GM18520 (cell line): ENCODE data around the gene SYTL3.

Experiments
- ATAC-seq: cut with Tn5 transposase; IDR thresholded peaks from one replicate; pipeline ENCODE4 v1.9.1; 2021; ENCODE audit not compliant: unreplicated experiment

Gene SYTL3

DNA sequence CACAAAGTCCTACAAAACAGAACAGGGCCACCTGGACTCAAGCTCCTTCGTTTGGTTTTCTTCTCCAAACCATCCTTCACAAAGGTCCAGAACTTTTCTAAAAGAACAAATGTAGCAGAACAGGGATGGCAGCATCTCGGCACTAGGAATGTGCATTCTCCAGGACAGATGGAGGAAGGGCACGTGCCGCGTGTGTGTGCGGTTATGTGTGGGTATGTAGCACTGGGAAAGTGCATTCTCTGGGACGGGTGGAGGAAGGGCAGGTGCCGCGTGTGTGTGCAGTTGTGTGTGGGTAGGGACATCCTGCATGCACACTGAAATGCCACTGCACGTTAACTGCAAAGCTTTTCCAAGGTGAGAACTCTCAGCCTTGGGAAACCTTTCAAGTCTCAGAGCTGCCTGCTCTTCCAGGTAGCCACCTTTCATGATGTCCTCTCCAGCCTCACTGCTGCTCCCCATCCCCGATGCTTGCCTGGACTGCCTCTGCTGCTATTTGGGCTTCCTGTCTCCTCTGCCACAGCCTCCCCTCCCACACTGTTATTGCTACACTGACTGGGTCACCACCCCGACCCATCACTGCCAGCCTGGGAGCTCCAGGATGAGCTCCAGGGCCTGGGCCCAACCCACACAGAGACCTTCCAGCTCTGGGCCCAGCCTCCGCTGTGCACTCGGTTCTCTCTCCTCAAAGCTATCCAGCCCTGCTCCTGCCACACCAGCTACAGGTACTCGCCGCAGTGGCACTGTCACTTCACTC lies 121.7 kb downstream of the SYTL3 start:
- no peak for ATAC-seq

- no peak for ATAC-seq
These were observed 122.3 kb downstream of the SYTL3 start for GRCh38 chr6:158772172-158772571.

GRCh38 chr6:158772851-158773371 lies 123.1 kb downstream of the SYTL3 start:
- ATAC-seq: no peak

DNA sequence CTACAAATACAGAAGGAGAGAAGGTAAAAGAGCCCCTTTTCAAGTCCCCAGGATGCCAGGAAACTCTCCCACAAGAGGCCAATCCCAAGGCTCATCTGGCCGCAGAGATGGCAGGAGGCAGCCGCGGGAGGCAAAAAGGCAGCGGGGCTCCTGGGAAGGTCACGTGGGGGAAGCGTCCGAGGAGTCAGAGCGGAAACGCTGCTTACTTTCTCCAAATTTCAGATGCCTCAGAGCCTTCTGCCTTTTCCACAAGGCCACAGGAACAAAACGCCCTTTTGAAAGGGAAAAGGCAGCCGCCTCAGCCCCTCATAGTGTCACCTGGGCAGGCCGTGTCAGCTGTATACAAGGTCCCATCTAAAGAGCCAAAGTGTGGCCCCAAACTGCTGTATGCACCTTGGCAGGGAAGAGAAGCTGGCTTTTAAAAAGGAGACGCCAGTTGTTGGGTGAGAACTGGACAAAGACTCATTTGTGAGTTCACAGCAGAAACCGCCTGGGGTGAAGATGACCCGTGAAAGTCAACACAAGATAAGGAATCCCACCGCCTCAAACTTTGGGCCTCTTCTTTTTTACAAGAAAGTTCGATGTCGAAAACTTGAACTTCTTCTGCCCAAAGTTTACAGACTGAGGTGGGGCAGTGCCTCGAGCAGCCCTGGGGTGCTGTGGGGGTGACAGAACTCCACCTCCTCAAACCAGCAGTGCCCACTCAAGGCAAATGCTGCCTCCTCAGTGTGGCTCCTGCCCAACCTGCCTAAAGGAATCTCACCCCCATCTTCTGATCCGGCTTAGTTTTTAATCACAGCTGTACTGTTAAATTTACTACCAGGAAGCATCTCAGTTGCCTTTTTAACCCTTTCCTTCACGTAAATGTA lies 124.0 kb downstream of the SYTL3 start:
- no peak for ATAC-seq

GRCh38 chr6:158774717-158775449 lies 125.0 kb downstream of the SYTL3 start:
- ATAC-seq: no peak

DNA sequence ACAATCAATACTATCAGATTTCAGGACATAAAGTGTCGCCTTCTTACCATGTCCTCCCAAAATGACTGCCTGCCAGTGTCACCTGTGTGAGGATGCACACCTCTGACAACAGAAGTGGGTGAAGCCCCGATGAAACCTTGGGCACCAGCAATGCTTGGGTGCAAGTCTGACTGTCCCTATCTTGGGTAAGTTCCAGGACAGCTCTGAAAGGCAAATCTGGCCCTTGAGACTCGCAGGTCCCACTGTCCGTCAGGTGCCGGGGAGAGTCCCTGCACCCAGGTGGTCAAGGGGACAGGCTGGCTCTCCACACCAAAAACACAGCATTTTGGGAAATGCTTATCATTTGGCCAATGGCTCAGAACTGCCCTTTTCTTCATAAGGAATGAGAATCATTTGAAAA lies 126.0 kb downstream of the SYTL3 start:
- ATAC-seq: no peak

- no peak for ATAC-seq
These were observed 126.9 kb downstream of the SYTL3 start for GRCh38 chr6:158776737-158777136.

GRCh38 chr6:158777510-158777909 lies 127.7 kb downstream of the SYTL3 start:
- ATAC-seq: no peak

- ATAC-seq: no peak
These were observed 128.2 kb downstream of the SYTL3 start for GRCh38 chr6:158778005-158778527.

DNA sequence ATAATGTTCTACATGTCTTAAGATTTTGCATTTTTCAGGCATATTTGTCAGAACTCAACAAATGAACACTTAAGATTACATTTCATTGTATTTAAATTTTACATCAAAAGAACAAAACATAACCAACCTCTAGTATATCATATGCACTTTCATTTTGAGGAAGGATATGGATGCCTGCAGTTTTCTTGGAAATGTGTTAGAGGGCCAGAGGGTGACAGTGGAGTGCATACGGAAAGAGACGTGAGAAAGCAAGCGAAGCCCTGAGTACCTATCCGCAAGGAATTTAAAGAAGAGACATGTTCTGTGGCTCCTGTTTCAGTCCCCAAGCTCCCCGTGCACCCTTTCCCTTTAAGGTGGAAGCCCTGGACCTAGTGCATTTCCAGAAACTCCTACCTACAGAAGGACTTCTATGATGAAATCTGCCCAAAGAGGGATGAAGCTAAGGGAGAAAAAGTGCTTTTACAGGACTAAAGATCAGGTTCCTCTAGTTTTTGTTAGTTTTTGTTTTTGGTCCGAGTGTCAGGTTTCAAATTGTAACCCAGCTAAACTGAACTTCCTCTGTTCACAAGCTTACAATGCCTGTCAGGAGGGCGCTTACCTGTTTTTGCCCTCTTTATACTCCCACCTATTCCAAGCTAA lies 130.5 kb downstream of the SYTL3 start:
- no peak for ATAC-seq

- no peak for ATAC-seq
These were observed 131.3 kb downstream of the SYTL3 start for GRCh38 chr6:158780988-158781691.

GRCh38 chr6:158781692-158782373 lies 132.0 kb downstream of the SYTL3 start:
- no peak for ATAC-seq

DNA sequence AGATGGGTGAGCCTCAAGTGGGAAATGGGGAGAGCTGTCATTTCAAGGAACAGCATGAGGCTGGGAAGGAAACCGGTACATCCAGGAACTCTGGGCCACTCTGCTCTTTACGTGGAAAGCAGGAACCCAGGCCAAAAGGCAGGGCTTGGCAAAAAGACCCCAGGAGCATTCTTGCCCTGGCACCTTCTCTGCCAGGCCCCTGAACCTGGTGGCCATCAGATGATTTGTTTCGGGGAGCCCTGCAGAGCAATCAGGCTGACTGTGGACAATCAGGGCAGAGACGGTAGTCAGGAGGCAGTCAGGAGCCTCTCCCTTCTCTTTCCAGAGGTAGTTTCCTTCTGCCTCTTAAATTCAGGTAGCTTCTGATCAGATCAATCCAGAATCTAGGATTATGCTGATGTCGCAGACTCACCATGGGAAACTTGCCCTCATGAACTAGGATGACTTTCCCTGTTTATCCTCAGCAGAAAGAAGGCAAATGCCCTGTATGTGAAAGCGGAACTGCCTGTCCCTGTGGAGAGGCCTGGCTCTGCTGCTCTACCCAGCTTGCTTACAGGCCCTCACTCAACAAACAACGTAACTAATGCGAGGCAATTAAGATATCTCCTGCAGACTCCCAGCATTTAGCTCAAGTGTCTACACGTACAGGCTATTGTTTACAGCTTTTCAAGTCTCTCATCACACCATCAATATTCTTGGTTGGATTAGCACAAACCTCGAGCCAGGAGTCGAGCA lies 132.7 kb downstream of the SYTL3 start:
- no peak for ATAC-seq

DNA sequence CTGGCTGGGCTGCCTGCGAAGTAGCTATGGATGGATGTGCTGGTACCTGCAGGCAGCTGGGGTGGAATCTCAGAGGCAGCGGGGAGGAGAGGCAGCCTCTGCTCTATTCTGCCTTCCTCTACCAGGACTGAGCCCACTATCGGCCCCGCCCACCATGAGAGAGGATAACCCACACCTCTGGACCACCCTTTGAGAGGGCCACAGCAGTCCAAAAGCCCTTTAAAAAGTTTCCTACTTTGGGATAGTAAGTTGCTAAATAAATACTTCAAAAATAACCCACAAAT lies 133.3 kb downstream of the SYTL3 start:
- no peak for ATAC-seq

- ATAC-seq: no peak
These were observed 134.0 kb downstream of the SYTL3 start for GRCh38 chr6:158783851-158784250.

DNA sequence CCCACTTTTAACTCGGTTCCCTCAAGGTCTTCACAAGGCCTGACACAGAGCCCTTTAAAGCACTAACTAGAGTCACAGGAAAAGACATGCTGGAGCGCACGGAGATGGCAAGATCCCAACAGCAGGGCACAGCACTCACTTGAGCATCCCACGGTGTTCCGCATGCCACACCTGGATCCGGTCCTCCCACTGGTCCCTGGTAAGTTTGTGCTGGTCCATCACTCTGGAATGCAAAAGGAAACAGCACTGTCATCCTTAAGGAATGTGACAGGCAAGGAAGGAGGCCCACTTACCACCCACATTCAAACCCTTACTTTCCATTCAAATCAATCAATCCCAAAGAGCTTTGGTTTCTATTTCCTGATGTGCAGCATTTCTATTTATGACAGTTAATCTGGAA lies 134.7 kb downstream of the SYTL3 start:
- ATAC-seq: no peak

DNA sequence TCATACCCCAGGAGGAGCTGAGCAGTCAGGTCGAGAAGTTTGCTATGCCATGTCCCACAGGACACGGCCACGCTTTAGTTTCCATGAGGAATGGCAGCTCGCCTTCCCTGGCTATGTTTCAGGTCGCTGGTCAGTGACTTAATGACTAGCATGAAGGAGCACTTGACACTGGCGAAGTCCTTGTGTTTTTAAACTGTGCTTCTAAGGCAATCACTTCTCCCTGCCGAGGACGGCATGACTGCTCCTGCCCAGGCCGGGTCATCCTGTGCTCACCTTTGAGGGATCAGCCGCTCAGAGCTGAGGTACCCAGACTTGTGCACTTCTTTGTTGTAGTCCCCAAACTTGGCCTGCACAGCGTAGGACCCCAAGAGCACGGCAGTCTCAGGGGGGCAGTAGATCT lies 135.2 kb downstream of the SYTL3 start:
- no peak for ATAC-seq

GRCh38 chr6:158786645-158787304 lies 136.9 kb downstream of the SYTL3 start:
- ATAC-seq: no peak
